ENCODE results near the gene PPA2.
"Not testable (repeated sequence)": the region's sequence is repeated elsewhere in the genome, so short reads cannot be mapped to it uniquely, and the experiment has no call there.

The PPA2 gene

GRCh38 chr4:105458541-105458940 is 15.3 kb downstream of the PPA2 start:
- DNase-seq, result not testable (repeated sequence)

DNA sequence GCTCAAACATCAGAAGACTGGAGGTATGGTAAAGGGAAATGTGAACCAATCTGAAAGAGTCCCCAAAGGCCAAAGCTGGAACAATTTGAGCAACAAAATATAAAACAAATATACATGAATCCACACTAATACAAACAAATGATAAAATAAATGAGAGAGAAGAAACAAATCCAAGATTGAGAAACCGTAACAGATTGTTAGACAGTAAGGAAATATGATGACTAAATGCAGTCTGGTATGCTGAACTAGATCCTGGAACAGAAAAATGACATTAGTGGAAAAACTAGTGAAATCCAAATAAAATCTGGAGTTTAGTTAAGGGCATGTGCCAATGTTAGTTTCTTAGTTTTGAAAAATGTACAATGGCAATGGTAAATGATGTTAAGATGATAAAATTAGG is 15.9 kb downstream of the PPA2 start:
- DNase-seq, result no peak

DNA sequence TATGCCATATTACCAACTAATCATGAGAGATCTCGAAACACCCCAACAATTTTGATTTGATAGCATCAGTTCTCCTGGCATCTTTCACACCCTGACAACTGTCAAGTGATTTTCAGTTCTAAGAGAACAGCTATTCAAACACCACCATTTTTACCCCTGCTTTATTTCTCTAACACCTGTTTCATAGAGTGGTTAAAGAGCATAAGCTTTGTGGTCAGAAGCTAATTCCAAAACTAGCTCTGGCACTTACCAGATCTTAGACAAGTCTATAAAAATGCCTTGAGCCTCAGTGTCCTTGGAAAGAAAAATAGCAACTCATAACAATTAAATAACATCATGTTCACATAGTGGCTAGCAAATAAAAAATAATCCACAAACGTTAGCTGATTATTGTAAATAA is 17.9 kb downstream of the PPA2 start:
- no peak for DNase-seq

- no peak for DNase-seq
Observed at GRCh38 chr4:105455182-105455581, 18.7 kb downstream of the PPA2 start.

DNA sequence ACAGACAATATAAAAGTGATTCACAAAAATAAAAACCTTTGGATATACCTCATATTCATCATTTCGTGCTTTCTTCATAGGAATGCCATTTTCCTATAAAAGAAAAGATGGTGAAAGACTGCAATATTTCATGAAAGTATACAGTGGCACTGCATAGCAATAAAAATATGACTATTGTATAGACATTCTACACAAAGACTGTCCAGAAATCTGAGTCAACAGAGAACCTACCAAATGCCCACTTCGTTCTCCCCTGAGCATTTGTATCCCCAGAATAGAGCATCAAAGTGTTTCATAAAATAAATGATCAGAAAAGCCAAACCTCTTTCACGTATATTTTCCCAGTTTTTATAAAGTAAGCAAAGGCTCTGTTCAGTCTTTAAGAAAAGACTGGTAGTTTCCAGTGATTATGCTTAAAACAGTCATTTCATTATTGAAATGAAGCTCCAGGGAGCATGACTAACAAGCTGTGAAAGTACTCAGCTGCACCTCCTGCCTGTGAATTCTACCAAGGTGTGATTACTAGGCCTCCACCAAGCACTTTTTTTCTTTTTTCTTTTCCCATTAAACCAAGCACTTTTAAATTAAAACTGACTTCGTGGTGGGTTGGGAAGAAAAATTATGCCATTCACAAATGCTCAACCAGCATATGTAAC is 20.2 kb downstream of the PPA2 start:
- DNase-seq, result no peak

GRCh38 chr4:105451346-105451745 is 22.5 kb downstream of the PPA2 start:
- no peak for DNase-seq

GRCh38 chr4:105440890-105441289 is 33.0 kb downstream of the PPA2 start:
- no peak for DNase-seq

GRCh38 chr4:105437637-105438036 is 36.2 kb downstream of the PPA2 start:
- no peak for DNase-seq

- DNase-seq, result no peak
Observed at GRCh38 chr4:105436414-105436813, 37.4 kb downstream of the PPA2 start.

GRCh38 chr4:105434940-105435339 is 38.9 kb downstream of the PPA2 start:
- DNase-seq, result no peak

GRCh38 chr4:105433421-105433820 is 40.4 kb downstream of the PPA2 start:
- DNase-seq, result no peak

DNA sequence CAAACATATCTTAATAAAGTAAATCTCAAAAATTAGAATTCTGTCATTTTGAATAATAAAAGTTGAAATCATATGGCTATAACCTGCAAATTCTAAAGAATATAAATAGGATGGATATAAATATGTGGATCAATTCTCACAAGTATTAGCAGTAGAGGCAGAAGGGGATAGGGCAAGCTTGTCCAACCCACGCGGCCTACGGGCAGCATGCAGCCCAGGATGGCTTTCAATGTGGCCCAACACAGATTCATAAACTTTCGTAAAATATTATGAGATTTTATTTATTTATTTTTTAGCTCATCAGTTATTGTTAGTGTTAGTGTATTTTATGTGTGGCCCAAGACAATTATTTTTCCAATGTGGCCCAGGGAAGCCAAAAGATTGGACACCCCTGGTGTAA is 41.4 kb downstream of the PPA2 start:
- DNase-seq, result no peak

DNA sequence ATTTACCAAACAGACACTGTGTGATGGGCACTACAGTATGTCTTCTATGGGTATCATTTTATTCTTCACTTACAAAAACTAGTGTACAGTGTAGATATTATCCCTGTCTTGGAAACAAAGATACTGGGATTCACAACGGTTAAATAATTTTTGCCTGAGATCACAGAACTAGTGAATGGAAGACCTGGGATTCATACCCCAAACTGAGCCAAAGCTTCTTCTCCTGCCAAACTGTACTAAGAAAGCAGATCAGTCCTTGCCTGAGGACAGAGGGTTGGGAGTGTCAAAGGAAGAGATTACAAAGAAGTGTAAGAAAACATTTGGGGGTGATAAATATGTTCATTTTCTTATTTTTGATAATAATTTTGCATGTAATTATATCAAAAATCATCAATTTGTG is 43.1 kb downstream of the PPA2 start:
- DNase-seq, result no peak

GRCh38 chr4:105426187-105426897 is 47.5 kb downstream of the PPA2 start:
- no peak for DNase-seq

DNA sequence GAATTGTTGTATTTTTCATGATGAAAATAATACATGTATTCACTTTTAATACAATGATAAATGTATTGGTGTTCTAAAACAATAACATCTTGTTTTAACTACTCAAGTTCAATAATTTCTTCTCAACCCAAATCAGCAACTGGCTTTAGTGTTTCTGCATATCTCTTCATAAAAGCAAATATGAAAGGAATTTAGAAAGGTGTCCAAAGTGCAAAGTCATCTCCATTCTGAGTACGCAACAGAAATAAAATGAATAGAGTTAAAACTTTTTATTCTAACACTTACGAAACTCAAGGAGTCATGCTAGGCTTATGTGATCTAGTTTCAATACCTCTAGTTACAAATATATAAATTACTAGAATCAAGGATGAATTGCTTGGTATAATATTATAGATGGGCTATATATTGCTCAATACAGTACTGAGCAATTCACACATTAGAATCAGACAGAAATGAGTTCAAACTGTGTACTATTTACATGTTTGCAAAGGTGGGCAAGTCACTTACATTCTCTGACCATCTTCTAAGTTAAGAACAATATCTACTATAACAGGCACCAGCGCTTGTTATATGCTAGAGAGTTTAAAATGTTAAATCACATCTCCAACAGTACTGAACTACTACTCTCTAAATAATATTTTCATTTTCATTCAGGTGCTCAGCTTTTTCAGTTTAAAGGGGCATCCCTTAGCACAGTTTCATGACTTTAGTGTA is 51.5 kb downstream of the PPA2 start:
- DNase-seq, result no peak

DNA sequence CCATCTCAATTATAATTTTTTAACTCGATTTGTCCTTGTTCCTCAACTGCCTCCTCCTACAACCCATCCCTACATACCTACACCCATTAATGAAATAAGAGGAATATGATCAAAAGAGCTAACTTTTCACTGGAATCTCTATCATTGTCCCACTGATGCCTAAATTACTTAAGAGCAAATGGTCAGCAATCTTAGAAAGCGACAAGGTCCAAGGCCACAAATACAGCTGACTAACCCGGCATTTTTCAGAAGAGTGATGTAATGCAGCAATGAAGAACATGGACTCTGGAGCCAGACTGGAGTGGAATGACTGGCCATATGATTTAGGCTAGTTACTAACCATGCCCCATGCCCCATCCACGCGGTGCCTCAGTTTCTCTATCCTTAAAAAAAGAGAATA is 56.2 kb downstream of the PPA2 start:
- DNase-seq, result no peak

DNA sequence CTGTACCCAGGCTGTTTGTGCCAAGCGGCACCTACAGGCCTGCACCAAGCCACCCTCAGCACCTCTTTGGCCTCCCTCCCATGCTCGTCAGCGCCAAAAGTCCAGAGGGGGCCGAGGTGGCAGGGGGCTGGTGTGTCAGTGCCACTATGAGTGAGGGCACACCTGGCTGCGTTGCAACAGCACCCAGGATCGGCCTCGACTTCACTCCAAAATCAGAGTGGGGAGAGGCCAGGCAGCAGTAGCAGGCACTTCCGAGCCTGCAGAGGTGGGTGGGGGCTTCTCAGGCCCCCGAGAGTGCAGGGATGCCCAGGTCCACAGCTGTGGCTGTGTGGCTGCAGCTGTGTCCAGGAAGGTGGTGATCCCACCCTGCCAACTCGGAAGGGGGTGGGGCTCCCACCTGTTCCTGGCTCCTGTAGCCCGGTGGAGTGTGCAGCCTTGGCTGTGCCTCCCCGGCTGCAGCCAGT is 58.5 kb downstream of the PPA2 start:
- no peak for DNase-seq

DNA sequence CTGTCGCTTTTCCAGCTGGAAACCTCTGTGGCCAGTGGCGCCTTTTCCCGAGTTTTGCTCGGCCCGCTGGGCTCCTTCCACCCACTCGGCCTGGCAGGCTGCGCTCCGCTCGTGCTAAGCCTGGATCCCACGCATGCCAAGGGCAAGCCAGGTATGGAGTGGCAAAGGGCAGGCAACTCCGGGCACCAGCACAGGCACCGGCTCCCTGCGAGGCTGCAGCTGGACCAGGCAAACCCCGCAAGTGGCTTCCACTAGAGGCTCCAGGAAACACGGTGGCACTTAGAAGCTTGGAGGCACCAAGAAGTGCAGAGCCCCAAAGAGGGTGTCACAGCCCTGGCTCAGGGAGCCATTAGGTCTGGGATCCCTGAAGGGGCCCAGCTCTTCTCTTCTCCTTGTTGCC is 59.5 kb downstream of the PPA2 start:
- no peak for DNase-seq

- not testable (repeated sequence) for DNase-seq
Observed at GRCh38 chr4:105409135-105409534, 64.7 kb downstream of the PPA2 start.

DNA sequence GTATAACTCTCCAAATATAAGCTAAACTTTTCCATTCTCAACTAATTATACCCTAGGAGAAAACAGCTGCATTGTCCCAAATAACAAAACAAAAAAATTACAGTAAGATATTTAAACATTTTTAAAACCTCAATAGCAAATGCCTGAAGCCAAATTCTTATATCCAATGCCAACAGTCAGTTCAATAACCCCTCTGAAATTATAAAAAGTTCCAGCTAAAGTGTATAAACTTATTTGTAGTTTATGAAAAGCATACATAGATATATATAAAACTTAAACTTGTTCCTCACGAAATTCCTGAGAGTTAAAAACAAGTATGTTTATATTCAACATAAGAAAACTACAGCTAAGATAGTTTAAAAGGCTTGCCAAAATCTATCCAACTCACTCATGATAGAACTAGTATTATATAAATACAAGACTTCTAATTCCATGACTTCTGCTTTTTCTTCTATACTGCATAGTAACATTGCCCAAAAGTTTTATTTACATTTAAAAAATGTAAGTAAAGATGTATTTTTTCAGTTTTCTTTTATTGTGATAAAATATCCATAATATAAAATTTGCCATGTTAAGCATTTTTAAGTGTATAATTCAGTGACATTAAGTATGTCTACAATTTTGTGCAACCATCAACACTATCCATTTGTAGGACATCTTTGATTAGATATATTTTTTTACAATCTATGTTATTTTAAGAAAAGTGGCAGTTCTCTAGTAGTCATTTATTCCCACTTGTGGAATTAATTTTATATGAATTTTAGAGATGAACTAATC is 72.8 kb downstream of the PPA2 start:
- DNase-seq, result no peak

DNA sequence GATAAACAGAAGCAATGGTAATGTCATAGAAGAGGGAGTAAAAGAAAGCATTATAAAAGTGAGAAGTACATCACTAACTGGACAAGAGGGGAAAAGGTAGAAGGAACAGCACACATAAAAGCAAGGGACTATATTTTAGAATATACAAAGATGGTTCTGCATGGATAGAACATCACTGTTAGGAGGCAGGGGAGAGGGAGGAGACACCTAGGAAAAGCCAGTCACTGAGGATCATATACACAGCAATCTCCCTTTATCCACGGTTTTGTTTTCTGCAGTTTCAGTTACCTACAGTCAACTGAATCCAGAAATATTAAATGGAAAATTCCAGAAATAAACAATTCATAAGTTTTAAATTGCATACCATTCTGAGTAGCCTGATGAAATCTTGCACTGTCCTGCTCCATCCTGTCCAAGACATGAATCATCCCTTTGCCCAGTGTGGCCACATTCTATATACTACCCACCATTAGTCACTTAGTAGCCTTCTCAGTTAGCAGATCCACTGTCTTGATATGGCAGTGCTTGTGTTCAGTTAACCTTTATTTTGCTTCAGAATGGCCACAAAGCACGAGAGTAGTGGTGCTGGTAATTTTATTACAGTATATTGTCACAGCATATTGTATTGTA is 74.2 kb downstream of the PPA2 start:
- peak in 1 of 2 experiments; percentile 43 for DNase-seq

- no peak for DNase-seq
Observed at GRCh38 chr4:105392858-105393257, 81.0 kb downstream of the PPA2 start.

DNA sequence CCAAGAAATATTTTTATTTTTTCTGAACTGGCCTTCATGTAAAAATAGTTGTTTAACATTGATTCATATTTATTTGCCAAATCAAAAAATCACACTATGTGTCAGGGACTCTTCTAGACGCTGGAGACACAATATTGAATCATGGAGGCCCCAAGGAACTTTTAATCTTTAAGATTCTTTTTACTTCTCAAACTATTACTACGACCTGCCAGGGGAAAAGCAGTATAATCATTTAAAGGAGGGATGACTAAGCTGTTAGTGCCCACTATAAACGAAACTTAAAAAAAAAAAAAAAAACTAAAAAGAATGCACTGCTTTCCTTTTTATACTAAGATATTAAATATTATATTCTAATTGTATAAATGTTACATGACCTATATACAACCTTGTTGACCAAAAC is 84.7 kb downstream of the PPA2 start:
- no peak for DNase-seq
